Natural killer cell (primary cell): ENCODE measurements around the gene RSBN1. TPM values are rescaled to one million over a fixed set of nuclear protein-coding genes. Genes with fewer than 3 reads are reported as not detected.

Source experiments
- ATAC-seq, 3 donors: fragments of 150-1000 bp in 2 of 3; fragments of 200-7000 bp in 1 of 3; cut with Tn5 transposase; 1 replicate in 1 of 3; 2 replicates in 2 of 3; pipeline ENCODE4 v1.10.0; 2021; ENCODE audit warnings: mild to moderate bottlenecking in 2 of 3, moderate library complexity in 2 of 3
- DNase-seq, 2 donors: peaks; one replicate each; pipeline versions ENCODE4 v3.0.0 to v3.0.0-alpha.2; 2013 to 2021; ENCODE audit warnings: mixed read lengths in 1 of 2
- H3K27ac ChIP-seq: one replicate; pipeline ENCODE4 v1.5.1; 2013; ENCODE audit warnings: mild to moderate bottlenecking, low read length
- H3K27me3 ChIP-seq: one replicate; pipeline ENCODE4 v1.6.1; 2013; ENCODE audit warnings: low read length; ENCODE audit not compliant: control insufficient read depth, insufficient read depth
- H3K36me3 ChIP-seq: one replicate; pipeline ENCODE4 v1.6.1; 2013; ENCODE audit warnings: low read length; ENCODE audit not compliant: control insufficient read depth, insufficient read depth
- H3K4me1 ChIP-seq: one replicate; pipeline ENCODE4 v1.6.1; 2013; ENCODE audit warnings: low read length; ENCODE audit not compliant: control insufficient read depth, insufficient read depth
- H3K4me3 ChIP-seq: one replicate; pipeline ENCODE4 v1.5.1; 2013; ENCODE audit warnings: low read length
- H3K9me3 ChIP-seq: one replicate; pipeline ENCODE4 v1.6.1; 2013; ENCODE audit warnings: low read length; ENCODE audit not compliant: control insufficient read depth, insufficient read depth
- H3K27ac Mint-ChIP-seq, 2 donors: one replicate each; pipeline ENCODE4 v1.8.0; 2022; ENCODE audit warnings: mild to moderate bottlenecking in 2 of 2, mixed read lengths in 2 of 2, moderate library complexity in 1 of 2
- H3K27me3 Mint-ChIP-seq, 2 donors: one replicate each; pipeline ENCODE4 v1.8.0; 2022; ENCODE audit warnings: low read depth in 2 of 2, mixed read lengths in 2 of 2
- H3K36me3 Mint-ChIP-seq: one replicate; pipeline ENCODE4 v1.8.0; 2022; ENCODE audit warnings: mixed read lengths
- H3K4me1 Mint-ChIP-seq, 2 donors: one replicate each; pipeline ENCODE4 v1.8.0; 2022; ENCODE audit warnings: mixed read lengths in 2 of 2
- H3K4me3 Mint-ChIP-seq: one replicate; pipeline ENCODE4 v1.8.0; 2022; ENCODE audit warnings: mild to moderate bottlenecking, moderate library complexity, mixed read lengths
- H3K9me3 Mint-ChIP-seq, 2 donors: one replicate each; pipeline ENCODE4 v1.8.0; 2022; ENCODE audit warnings: mixed read lengths in 2 of 2
- CTCF ChIP-seq: fragments of 200-600 bp; IDR thresholded peaks from one replicate; pipeline ENCODE4 v1.8.0; 2022; ENCODE audit warnings: antibody characterized with exemption
- WGBS: methylation state at CpG from one replicate; pipeline ENCODE4 v1.1.7; 2013; ENCODE audit warnings: missing lambda C conversion rate; ENCODE audit not compliant: insufficient coverage; 5-methylcytosine and 5-hydroxymethylcytosine counted together
- intact Hi-C: fragments of 100-400 bp; cut with micrococcal nuclease; formaldehyde crosslinking; loops from one replicate; pipeline ENCODE4 v1.14.2; 2022
- total RNA-seq, 4 donors: library from RNA; stranded (reverse); fragments of 120-200 nt in 1 of 4; gene quantifications; one replicate each; pipeline versions ENCODE4 v1.2.3 to v1.2.4, GENCODE V29; 2013 to 2022

RSBN1 gene
- total RNA-seq, 3 donors from 2014 or later (not counting 1 experiment from before 2014, with no cell fraction given): 30.1 to 37.9 (median 36.5) TPM

- intact Hi-C loops: no loop called here
- H3K36me3 ChIP-seq: peaks cover 4% of the 10 kb centered on the region
- DNase-seq (no peak), ATAC-seq (no peak)
- peaks cover 64 to 66% of the 10 kb centered on the region in 2 donors for H3K4me1 Mint-ChIP-seq
- TF ChIP-seq CTCF: no peak
- H3K9me3 ChIP-seq: no peaks in the 10 kb centered on the region
- no peaks in the 10 kb centered on the region for H3K27me3 ChIP-seq
- H3K27ac Mint-ChIP-seq: peak overlapping the region; percentile 38 to 40
- no peak overlapping the region for H3K27ac ChIP-seq
- no peak overlapping the region for H3K4me3 Mint-ChIP-seq
- no peaks in the 10 kb centered on the region for H3K27me3 Mint-ChIP-seq
- no peaks in the 10 kb centered on the region for H3K36me3 Mint-ChIP-seq
- 90% methylated on average over 5 of the region's 6 CpGs for WGBS
- no peaks in the 10 kb centered on the region for H3K9me3 Mint-ChIP-seq
- no peak overlapping the region for H3K4me3 ChIP-seq
- peaks cover 7% of the 10 kb centered on the region for H3K4me1 ChIP-seq
Measured at GRCh38 chr1:113805256-113805531, 7.1 kb downstream of the RSBN1 start.

GRCh38 chr1:113804421-113805255 lies 7.6 kb downstream of the RSBN1 start:
- Mint-ChIP-seq H3K4me3 (no peak overlapping the region), H3K27ac (peak overlapping the region; percentile 38 to 40), H3K9me3 (no peaks in the 10 kb centered on the region), H3K36me3 (no peaks in the 10 kb centered on the region), H3K4me1 (peaks cover 58 to 60% of the 10 kb centered on the region in 2 donors), H3K27me3 (no peaks in the 10 kb centered on the region)
- H3K36me3 ChIP-seq: peaks cover 4% of the 10 kb centered on the region
- no peaks in the 10 kb centered on the region for H3K27me3 ChIP-seq
- H3K27ac ChIP-seq: no peak overlapping the region
- TF ChIP-seq CTCF: no peak
- no peak for DNase-seq
- H3K4me1 ChIP-seq: peaks cover 4% of the 10 kb centered on the region
- no peak overlapping the region for H3K4me3 ChIP-seq
- no peaks in the 10 kb centered on the region for H3K9me3 ChIP-seq
- ATAC-seq: no peak
- intact Hi-C loops: no loop called here
- 94% methylated on average over 5 of the region's 8 CpGs for WGBS

- DNase-seq: no peak
- WGBS: 83% methylated on average over 2 of the region's 3 CpGs
- no peaks in the 10 kb centered on the region for H3K9me3 Mint-ChIP-seq
- intact Hi-C loops: no loop called here
- peaks cover 5% of the 10 kb centered on the region for H3K36me3 ChIP-seq
- no peaks in the 10 kb centered on the region for H3K9me3 ChIP-seq
- H3K27ac Mint-ChIP-seq: no peak overlapping the region
- H3K27me3 ChIP-seq: no peaks in the 10 kb centered on the region
- no peaks in the 10 kb centered on the region for H3K27me3 Mint-ChIP-seq
- H3K27ac ChIP-seq: no peak overlapping the region
- no peak overlapping the region for H3K4me3 ChIP-seq
- TF ChIP-seq CTCF: no peak
- H3K4me1 Mint-ChIP-seq: peaks cover 52 to 55% of the 10 kb centered on the region in 2 donors
- H3K4me3 Mint-ChIP-seq: no peak overlapping the region
- H3K4me1 ChIP-seq: peaks cover 4% of the 10 kb centered on the region
- no peak for ATAC-seq
- no peaks in the 10 kb centered on the region for H3K36me3 Mint-ChIP-seq
Measured at GRCh38 chr1:113802367-113803007, 9.8 kb downstream of the RSBN1 start.
